ENCODE data around the gene ZC3H18.

The ZC3H18 gene

DNA sequence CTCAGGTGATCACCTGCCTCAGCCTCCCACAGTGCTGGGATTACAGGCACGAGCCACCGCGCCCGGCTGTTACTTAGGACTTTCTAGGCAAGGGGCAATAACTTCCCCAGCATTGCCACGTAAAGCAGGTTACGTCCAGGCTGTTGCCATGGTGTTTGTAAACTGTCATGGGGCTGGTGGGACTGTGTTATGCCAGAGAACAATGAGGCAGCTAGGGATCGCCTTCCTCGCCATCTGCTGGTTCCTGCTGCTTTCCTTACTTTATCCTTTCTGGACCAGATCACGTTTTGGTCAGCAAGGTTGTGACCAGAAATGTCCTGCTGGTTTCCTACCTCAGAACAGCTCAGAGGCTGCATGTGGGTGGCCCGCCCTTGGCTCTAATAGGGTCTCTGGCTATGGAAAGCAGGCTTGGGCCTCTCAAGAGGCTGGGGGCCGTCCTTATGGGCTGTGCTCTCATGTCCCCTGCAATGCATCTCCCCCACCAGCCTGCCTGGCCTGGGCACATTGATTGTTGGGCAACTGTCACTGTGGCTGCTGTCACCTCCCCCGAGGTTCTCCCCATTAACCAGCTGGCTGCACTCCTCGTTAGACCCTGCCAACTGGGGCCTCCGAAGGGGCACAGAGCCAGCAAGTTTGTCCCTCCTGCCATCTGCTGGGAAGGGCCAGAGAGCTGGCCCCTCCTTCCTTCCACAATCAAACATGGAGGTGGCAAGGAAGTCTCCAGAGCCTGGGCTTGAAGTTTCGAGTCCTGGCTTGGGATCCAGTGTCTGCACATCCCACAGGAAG lies 28.2 kb upstream of the ZC3H18 start:
- H3K27me3 ChIP-seq (replicated peaks; ENCODE audit: insufficient read depth, low read length), result peaks cover 27% of the 10 kb centered on the region
- H3K9me3 ChIP-seq (replicated peaks; ENCODE audit: insufficient read depth, low read length), result no peaks in the 10 kb centered on the region
- DNase-seq, result no peak
- no peak overlapping the region for H2AFZ ChIP-seq (ENCODE audit: low read length)
- H3K9ac ChIP-seq (ENCODE audit: low read length), result no peak overlapping the region
- no peak overlapping the region for H3K4me3 ChIP-seq (ENCODE audit: low read length)
- H4K20me1 ChIP-seq (ENCODE audit: insufficient read depth, low read length), result no peaks in the 10 kb centered on the region
- no peaks in the 10 kb centered on the region for H3F3A ChIP-seq (ENCODE audit: insufficient read depth, low read length)
- H3K4me2 ChIP-seq (ENCODE audit: low read depth, low read length), result no peak overlapping the region
- no peaks in the 10 kb centered on the region for H3K4me1 ChIP-seq (ENCODE audit: low read length)
- H3K9me2 ChIP-seq (replicated peaks; ENCODE audit: insufficient read depth, low read length), result no peaks in the 10 kb centered on the region
- no peaks in the 10 kb centered on the region for H3K36me3 ChIP-seq (replicated peaks; ENCODE audit: insufficient read depth, low read length)
- H3K27ac ChIP-seq (ENCODE audit: low read length), result no peak overlapping the region
- H3K79me2 ChIP-seq (ENCODE audit: low read length), result no peaks in the 10 kb centered on the region
- TF ChIP-seq EZH2 (optimal IDR thresholded peaks at IDR 0.05; ENCODE audit: low read depth, low read length) (no peak), EZH2phosphoT487 (IDR thresholded peaks at IDR 0.05; ENCODE audit: low read length) (no peak), CTCF (IDR thresholded peaks at IDR 0.05; ENCODE audit: low read length) (no peak)

- Histone ChIP-seq H3K4me3 (ENCODE audit: low read length) (no peak overlapping the region), H3K79me2 (ENCODE audit: low read length) (no peaks in the 10 kb centered on the region), H3K4me1 (ENCODE audit: low read length) (no peaks in the 10 kb centered on the region), H3K27me3 (replicated peaks; ENCODE audit: insufficient read depth, low read length) (peaks cover 27% of the 10 kb centered on the region), H3K4me2 (ENCODE audit: low read depth, low read length) (no peak overlapping the region), H3K27ac (ENCODE audit: low read length) (no peak overlapping the region), H3K36me3 (replicated peaks; ENCODE audit: insufficient read depth, low read length) (no peaks in the 10 kb centered on the region), H4K20me1 (ENCODE audit: insufficient read depth, low read length) (no peaks in the 10 kb centered on the region), H3K9me2 (replicated peaks; ENCODE audit: insufficient read depth, low read length) (no peaks in the 10 kb centered on the region), H3K9ac (ENCODE audit: low read length) (no peak overlapping the region), H2AFZ (ENCODE audit: low read length) (no peak overlapping the region), H3K9me3 (replicated peaks; ENCODE audit: insufficient read depth, low read length) (no peaks in the 10 kb centered on the region), H3F3A (ENCODE audit: insufficient read depth, low read length) (no peaks in the 10 kb centered on the region)
- no peak for DNase-seq
- TF ChIP-seq EZH2phosphoT487 (IDR thresholded peaks at IDR 0.05; ENCODE audit: low read length) (no peak), EZH2 (optimal IDR thresholded peaks at IDR 0.05; ENCODE audit: low read depth, low read length) (no peak), CTCF (IDR thresholded peaks at IDR 0.05; ENCODE audit: low read length) (no peak)
These were observed 26.9 kb upstream of the ZC3H18 start for GRCh38 chr16:88543230-88543813.

- H3K36me3 ChIP-seq (replicated peaks; ENCODE audit: insufficient read depth, low read length), result no peaks in the 10 kb centered on the region
- no peaks in the 10 kb centered on the region for H3K9me2 ChIP-seq (replicated peaks; ENCODE audit: insufficient read depth, low read length)
- H3K4me1 ChIP-seq (ENCODE audit: low read length), result no peaks in the 10 kb centered on the region
- no peaks in the 10 kb centered on the region for H4K20me1 ChIP-seq (ENCODE audit: insufficient read depth, low read length)
- H3K27me3 ChIP-seq (replicated peaks; ENCODE audit: insufficient read depth, low read length), result peaks cover 20% of the 10 kb centered on the region
- H3K4me3 ChIP-seq (ENCODE audit: low read length), result no peak overlapping the region
- no peaks in the 10 kb centered on the region for H3F3A ChIP-seq (ENCODE audit: insufficient read depth, low read length)
- H2AFZ ChIP-seq (ENCODE audit: low read length), result no peak overlapping the region
- H3K27ac ChIP-seq (ENCODE audit: low read length), result no peak overlapping the region
- H3K9me3 ChIP-seq (replicated peaks; ENCODE audit: insufficient read depth, low read length), result no peaks in the 10 kb centered on the region
- H3K9ac ChIP-seq (ENCODE audit: low read length), result no peak overlapping the region
- no peak for TF ChIP-seq EZH2 (optimal IDR thresholded peaks at IDR 0.05; ENCODE audit: low read depth, low read length)
- TF ChIP-seq CTCF (IDR thresholded peaks at IDR 0.05; ENCODE audit: low read length), result no peak
- no peak for TF ChIP-seq EZH2phosphoT487 (IDR thresholded peaks at IDR 0.05; ENCODE audit: low read length)
- H3K79me2 ChIP-seq (ENCODE audit: low read length), result no peaks in the 10 kb centered on the region
- no peak overlapping the region for H3K4me2 ChIP-seq (ENCODE audit: low read depth, low read length)
- DNase-seq, result no peak
These were observed 24.4 kb upstream of the ZC3H18 start for GRCh38 chr16:88545781-88546180.

Data from MM.1S (cell line).